Measurements from ENCODE around the gene AASDHPPT. TPM values are rescaled to one million over a fixed set of nuclear protein-coding genes. Genes with fewer than 3 reads are reported as not detected.

AASDHPPT gene
- total RNA-seq, 1 donor from 2014 or later, result 64.1 TPM

DNA sequence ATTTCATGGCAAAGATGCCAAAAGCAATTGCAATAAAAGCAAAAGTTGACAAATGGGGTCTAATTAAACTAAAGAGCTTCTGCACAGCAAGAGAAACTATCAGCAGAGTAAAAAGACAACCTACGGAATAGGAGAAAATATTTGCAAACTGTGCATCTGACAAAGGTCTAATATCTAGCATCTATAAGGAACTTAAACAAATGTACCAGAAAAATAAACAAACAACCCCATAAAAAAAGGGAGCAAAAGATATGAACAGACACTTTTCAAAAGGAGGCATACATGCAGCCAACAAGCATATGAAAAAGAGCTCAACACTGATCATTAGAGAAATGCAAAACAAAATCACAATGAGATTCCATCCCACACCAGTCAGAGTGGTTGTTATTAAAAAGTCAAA, 60.3 kb downstream of the AASDHPPT start:
- no peak overlapping the region for H3K4me3 Mint-ChIP-seq
- TF ChIP-seq, protein P1, sequence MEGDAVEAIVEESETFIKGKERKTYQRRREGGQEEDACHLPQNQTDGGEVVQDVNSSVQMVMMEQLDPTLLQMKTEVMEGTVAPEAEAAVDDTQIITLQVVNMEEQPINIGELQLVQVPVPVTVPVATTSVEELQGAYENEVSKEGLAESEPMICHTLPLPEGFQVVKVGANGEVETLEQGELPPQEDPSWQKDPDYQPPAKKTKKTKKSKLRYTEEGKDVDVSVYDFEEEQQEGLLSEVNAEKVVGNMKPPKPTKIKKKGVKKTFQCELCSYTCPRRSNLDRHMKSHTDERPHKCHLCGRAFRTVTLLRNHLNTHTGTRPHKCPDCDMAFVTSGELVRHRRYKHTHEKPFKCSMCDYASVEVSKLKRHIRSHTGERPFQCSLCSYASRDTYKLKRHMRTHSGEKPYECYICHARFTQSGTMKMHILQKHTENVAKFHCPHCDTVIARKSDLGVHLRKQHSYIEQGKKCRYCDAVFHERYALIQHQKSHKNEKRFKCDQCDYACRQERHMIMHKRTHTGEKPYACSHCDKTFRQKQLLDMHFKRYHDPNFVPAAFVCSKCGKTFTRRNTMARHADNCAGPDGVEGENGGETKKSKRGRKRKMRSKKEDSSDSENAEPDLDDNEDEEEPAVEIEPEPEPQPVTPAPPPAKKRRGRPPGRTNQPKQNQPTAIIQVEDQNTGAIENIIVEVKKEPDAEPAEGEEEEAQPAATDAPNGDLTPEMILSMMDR (conservative IDR thresholded peaks at IDR 0.05), result no peak
- peaks cover 16% of the 10 kb centered on the region for H3K9me3 Mint-ChIP-seq
- H3K36me3 Mint-ChIP-seq (ENCODE audit: low read depth), result peaks cover 6% of the 10 kb centered on the region
- H3K27me3 Mint-ChIP-seq (ENCODE audit: low read depth), result no peaks in the 10 kb centered on the region
- no peak overlapping the region for H3K27ac Mint-ChIP-seq (ENCODE audit: unreplicated experiment)
- no peaks in the 10 kb centered on the region for H3K4me1 Mint-ChIP-seq
- no peak for DNase-seq (ENCODE audit: low read depth, low spot score)

Other genes with a start within 250 kb of the AASDHPPT start
- 21.8 and 23.8 TPM in 2 replicates for gene MSANTD4, start 55.4 kb upstream of the AASDHPPT start, total RNA-seq
- 2.5 and 5.1 TPM in 2 replicates for gene KBTBD3, start 315 bp upstream of the AASDHPPT start, total RNA-seq